Hepatic stellate cell (primary cell): ENCODE data around the gene SULT4A1.

Experiments
- DNase-seq: peaks from one replicate; pipeline ENCODE4 v3.0.0; 2011; ENCODE audit warnings: low spot score

The SULT4A1 gene

GRCh38 chr22:43844560-43845545 lies 17.5 kb downstream of the SULT4A1 start:
- DNase-seq: no peak

GRCh38 chr22:43843783-43844530 lies 18.4 kb downstream of the SULT4A1 start:
- no peak for DNase-seq

GRCh38 chr22:43841742-43842141 lies 20.6 kb downstream of the SULT4A1 start:
- DNase-seq: no peak

GRCh38 chr22:43840851-43841250 lies 21.5 kb downstream of the SULT4A1 start:
- no peak for DNase-seq

GRCh38 chr22:43840431-43840830 lies 21.9 kb downstream of the SULT4A1 start:
- no peak for DNase-seq

- DNase-seq: no peak
Observed at GRCh38 chr22:43839781-43840180, 22.5 kb downstream of the SULT4A1 start.

GRCh38 chr22:43838571-43839307 lies 23.6 kb downstream of the SULT4A1 start:
- no peak for DNase-seq

- DNase-seq: no peak
Observed at GRCh38 chr22:43838161-43838560, 24.2 kb downstream of the SULT4A1 start.

GRCh38 chr22:43837666-43838065 lies 24.6 kb downstream of the SULT4A1 start:
- DNase-seq: no peak

GRCh38 chr22:43835736-43836135 lies 26.6 kb downstream of the SULT4A1 start:
- DNase-seq: no peak

- no peak for DNase-seq
Observed at GRCh38 chr22:43835166-43835565, 27.1 kb downstream of the SULT4A1 start.

GRCh38 chr22:43833286-43834240 lies 28.8 kb downstream of the SULT4A1 start:
- DNase-seq: no peak

- no peak for DNase-seq
Observed at GRCh38 chr22:43832393-43833265, 29.7 kb downstream of the SULT4A1 start.

- DNase-seq: no peak
Observed at GRCh38 chr22:43831561-43832392, 30.5 kb downstream of the SULT4A1 start.

GRCh38 chr22:43830931-43831560 lies 31.3 kb downstream of the SULT4A1 start:
- no peak for DNase-seq

GRCh38 chr22:43829904-43830851 lies 32.1 kb downstream of the SULT4A1 start:
- no peak for DNase-seq

GRCh38 chr22:43828998-43829782 lies 33.1 kb downstream of the SULT4A1 start:
- peak; percentile 58 for DNase-seq
